GM18870 (cell line): Measurements from ENCODE around the gene HSD11B2.
"Not testable (repeated sequence)": the region's sequence is repeated elsewhere in the genome, so short reads cannot be mapped to it uniquely, and the experiment has no call there.

ENCODE experiments used
- ATAC-seq: cut with Tn5 transposase; IDR thresholded peaks from one replicate; pipeline ENCODE4 v1.9.1; 2021; ENCODE audit warnings: moderate library complexity; ENCODE audit not compliant: unreplicated experiment

Gene HSD11B2

DNA sequence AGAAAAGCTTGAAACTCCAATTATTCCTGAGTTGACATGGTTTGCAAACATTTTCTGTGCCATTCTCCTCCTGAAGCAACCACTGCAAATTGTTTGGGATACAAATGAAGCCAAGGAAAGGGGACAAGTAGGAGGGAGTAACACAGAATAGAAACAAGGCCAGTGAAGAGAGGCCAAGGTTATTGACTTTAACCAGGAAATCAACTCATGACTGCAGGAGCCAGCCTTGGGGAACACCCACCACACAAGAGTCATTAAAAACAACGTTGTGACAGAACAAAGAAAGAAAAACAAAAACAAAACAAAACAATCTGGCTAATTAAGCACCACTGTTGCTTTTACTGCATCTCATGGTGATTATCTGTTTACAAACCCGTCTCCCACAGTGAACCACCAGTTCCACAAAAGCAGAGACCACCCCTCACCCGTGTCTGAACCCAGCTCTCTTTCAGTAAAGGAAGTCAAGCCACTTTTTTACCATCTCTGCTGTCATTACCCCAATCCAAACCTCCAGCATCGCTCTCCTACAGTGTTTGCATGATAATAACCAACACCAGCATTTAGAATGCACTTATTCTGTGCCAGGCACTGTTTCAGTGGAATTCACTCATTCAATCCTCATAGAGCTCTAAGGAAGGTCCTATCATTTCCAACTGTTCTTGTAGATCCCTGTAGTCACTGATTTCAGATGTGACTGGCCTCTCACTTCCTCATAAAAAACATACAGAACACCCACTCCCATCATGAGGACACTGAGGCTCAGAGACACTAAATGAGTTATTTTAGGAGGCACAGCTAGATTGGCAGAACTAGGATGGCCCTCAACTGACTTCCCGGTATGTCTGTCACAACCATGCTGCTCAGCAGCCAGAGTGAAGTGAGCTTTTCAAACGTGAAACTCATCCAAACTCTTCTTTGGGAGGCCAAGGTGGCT lies 16.7 kb upstream of the HSD11B2 start:
- ATAC-seq, result no peak

DNA sequence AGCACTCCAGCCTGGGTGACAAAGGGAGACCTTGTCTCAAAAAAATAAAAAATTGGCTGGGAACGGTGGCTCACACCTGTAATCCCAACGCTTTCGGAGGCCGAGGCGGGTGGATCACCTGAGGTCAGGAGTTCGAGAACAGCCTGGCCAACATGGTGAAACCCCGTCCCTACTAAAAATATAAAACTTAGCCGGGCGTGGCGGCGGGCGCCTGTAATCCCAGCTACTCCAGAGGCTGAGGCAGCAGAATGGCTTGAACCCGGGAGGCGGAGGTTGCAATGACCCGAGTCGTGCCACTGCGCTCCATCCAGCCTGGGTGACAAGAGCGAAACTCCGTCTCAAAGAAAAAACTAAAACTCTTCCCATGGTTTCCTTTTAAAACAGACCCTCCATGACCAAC lies 15.5 kb upstream of the HSD11B2 start:
- ATAC-seq, result not testable (repeated sequence)

DNA sequence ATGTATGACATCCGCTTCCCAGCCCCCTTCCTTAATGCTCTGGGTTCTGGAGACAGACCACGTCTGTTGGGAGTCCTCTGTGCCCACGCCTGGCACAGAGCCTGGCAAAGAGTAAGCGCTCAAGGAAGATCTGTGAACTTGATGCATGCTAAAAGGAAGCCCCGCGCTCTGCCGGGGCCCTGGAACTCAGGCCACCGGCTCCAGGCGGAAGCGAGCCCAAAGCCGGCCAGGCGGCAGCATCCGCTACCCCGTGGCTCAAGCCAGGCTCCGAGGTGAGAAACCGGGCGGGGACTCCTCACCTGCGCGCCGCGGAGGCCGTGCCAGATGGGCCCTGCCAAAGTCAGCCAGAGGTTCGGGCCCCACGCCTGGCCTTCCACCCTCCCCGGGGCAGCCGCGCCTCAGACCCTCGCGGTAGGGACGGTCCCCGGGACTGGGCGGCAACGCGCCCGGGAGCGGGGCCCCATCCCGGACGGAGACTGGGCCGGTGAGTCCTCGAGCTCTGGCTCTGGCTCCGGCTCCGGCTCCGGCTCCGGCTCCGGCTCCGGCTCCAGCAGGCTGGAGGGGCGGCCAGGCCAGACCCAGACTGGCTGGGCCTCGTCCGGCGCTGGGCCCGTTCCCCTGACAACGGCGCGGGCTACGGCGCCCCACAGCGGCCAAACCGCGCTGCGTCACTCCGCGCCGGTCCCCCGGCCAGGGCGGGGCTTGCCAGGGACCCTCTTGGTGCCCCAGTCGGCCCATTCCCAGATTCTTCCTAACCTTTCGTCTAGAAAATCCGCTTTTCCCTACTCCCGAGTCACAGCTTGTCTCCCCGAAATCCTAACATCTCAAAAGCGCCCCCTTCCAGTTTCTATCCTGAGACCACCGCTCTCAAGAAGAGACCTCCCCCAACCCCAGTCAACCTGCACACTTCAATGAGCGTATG lies 14.8 kb upstream of the HSD11B2 start, which contains the start of gene ZDHHC1:
TSS of gene ZDHHC1 (minus strand) at position 606 of the 922 bp plus-strand sequence. CDS start 8,702 bp downstream, outside the sequence.
- no peak for ATAC-seq

DNA sequence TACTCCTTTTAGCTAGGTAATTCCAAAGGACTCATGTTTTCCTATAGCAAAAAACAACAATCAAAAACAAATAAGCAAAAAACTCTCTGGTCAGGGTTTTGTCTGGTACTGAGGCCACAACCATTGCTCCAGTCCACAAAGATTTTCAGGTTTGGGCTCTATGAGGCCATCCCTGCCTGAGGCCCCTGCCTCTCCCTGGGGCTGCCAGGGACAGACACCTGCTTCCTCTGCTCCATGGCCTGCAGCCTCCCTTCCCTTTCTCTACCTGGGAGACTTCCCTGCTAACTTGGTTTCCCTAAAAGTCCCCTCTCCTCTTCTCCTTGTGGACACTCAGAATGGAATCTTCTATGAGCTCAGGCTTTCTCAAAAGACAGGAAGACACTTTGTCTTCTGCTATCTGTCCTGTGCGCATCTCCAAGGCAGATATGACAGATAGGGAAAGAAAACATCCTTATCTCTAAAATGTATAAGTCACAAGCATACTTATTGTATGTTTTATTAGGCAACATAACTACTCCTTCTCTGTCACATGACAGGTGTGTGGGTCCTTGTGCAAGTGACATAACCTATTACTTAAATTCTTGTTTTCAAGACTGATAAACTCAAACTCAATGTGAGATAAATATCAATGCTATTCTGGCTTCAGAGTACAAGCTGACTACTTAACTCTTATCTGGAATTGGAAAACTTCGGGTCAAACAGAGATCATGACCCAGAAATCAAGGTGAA lies 13.4 kb upstream of the HSD11B2 start:
- ATAC-seq, result no peak

DNA sequence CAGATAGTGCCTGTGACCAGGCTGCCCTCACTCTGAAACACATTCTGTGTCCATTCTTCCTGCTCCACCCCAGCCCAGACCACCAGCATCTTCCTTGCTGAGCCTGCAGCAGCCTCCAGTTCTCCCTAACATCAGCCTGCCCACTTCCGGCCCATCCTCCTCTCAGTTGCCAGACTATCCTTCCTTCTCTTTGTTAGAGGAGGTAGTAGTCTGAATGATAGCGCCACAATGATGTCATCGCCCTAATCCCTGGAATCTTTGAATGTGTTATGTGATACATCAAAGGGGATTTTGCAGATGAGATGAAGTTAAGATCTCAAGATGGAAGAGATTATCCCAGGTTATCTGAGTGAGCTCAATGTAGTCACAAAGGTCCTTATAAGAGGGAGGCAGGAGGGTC lies 11.4 kb upstream of the HSD11B2 start:
- no peak for ATAC-seq

DNA sequence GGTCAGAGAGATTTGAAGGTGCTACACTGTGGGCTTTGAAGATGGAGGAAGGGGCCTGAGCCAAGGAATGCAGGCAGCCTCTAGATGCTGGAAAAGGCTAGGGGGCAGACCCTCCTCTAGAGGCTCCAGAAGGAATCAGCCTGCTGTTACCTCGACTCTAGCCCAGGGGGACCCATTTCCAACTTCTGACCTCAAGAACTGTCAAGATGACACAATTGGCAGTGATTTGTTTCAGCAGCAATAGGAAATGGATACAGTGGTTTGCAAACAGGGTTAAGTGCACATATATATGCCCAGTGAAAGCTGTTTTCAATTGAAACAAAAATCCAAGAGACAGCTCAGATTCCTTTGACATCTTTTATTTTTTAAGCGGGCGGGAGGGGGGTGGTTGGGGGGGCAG lies 11.0 kb upstream of the HSD11B2 start:
- no peak for ATAC-seq

DNA sequence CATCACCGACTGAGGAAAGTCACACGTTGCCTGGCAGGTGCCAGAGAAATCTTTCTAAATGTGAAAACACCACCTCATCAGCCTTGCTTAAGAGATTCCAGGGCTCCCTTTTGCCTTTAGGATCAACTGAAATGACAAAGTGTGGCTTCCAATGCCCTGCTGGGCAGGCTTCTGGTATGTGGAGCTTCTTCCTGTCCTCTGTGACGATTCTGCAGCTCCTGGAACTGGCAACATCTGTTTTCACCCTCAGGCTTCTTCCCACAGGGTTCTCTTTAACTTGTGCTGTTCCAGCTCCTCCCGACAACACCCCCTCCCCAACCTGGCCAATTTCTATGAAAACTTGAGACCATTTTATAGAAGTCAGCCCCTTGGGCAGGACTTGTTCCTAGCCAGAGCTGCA lies 9.9 kb upstream of the HSD11B2 start:
- no peak for ATAC-seq

DNA sequence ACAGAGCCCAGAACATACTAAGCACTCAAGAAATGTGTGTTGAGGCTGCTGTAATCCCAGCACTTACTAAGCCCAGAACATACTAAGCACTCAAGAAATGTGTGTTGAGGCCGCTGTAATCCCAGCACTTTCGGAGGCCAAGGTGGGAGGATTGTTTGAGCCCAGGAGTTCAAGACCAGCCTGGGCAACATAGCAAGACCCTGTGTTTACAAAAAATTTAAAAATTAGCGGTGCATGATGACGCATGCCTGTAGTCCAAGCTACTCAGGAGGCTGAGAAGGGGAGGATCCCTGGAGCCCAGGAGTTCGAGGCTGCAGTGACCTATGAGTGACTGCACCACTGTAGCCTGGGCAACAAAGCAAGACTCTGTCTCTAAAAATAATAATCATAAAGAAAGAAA lies 7.9 kb upstream of the HSD11B2 start:
- ATAC-seq, result no peak

DNA sequence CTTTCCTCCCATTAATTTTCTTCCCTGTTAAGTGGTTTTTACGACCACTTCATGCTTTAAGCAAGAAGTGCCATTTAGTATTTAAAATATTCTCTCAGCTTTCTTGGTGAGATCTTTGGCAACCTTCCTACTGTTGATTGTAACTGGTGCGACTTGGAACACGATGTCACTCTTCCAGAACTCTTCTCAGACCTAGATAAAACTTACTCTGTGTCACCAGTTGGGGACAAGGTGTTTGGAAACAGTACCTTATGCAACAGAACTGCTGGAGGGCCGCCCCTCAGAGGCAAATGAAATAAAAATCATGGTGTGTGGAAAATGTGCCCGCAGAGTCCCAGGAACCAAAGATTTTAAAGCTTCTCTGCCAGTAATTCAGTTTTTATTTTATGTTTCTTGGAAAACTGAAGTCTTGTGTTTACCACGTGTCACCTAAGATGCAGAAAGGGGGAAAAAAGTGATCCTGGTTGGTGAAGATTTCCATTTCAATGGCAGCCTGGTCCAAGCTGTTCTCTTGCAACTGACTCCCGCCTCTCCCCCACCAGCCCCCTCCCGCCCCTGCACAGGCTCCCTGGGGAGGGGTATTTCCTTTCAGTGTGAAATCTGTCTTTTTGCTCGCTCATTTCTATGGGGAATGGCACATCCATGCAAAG lies 7.2 kb upstream of the HSD11B2 start:
- no peak for ATAC-seq

DNA sequence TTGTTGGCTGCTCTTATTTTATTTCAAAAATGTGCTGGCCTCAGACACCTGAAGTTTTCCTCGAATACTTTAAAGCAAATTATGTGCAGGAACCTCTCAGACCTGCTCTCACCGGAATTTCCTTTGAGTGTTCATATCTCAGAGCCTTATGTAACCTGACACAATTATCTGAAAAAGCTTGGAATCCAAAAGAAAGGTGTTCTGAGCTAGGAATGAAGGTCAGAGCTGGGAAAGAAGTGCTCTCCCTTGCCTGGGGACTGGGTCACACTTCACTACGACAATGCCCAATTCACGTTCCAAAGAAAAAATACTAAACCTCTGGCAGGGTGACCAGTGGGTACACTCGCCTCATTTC lies 6.7 kb upstream of the HSD11B2 start:
- no peak for ATAC-seq

DNA sequence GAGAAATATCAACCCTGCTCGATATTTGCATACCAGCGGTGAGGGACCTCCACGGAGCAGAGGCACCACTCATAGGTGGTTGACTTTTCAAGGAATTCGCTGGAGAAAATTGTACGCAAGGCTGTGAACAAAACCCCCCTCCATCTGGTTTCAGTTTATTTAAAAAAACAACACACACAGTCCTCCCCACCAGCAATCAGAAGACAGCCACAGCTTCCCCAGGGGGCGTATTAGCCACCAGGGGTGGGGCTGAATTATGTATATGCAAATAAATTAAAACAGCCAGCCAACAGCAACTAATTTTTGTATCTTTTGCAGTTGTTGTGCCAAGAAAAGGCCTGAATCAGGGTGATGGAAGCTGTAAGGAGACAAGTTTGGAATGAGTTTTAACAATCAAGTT lies 5.9 kb upstream of the HSD11B2 start:
- ATAC-seq, result no peak

DNA sequence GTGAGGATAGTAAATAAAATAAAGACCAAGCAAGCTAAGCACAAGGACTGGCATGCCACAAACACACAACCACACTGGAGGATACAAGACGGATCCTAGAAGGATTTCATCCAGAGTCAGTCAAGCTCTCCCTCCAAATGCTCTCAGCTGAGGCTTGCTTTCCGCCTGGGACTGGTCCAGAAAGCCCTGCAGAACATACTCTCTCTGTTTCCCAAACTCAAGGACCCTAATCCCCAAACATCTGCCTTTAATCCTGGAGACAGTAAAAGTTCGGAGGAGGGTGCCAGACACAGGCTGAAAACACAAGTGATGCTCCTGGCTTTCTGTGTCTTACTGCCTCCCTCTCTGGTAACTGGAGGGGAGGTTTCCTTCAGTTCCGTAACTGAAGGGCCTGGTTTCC lies 5.3 kb upstream of the HSD11B2 start:
- ATAC-seq, result no peak

DNA sequence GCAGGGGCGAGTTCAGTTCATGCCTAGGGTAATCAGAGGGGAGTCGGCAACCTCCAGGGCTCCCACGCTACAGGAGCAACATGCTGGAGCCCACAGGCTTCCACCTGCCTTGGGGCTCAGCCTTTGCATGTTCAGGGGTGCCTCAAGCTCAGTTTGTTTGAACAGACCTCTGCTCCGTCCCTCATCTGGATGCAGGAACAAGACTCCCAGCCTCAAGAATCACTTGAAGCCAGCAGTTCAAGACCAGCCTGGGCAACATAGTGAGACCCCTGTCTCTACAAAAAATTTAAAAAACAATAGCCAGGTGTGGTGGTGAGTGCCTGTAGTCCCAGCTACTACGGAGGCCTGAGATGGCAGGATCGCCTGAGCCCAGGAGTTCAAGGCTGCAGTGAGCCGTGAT lies 4.9 kb upstream of the HSD11B2 start:
- no peak for ATAC-seq

DNA sequence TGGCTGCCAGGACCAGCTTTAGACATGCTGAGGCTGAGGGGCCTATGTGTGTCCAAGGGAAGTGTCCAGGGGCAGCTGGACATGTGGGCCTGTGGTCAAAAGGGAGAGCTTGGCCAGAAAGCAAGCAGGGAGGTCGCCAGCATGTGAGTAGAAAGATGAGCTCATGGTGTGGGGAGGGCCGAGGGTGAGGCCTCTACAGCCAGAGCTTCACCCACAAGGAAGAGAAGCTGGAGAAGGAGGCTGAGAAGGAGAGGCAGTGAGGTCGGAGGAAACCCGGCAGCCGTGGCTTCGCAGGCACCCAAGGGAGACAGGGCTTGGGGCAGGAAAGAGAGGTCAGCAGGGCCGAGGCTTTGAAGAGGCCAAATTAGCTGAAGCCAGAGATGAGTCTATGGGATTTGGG lies 4.0 kb upstream of the HSD11B2 start:
- ATAC-seq, result no peak

DNA sequence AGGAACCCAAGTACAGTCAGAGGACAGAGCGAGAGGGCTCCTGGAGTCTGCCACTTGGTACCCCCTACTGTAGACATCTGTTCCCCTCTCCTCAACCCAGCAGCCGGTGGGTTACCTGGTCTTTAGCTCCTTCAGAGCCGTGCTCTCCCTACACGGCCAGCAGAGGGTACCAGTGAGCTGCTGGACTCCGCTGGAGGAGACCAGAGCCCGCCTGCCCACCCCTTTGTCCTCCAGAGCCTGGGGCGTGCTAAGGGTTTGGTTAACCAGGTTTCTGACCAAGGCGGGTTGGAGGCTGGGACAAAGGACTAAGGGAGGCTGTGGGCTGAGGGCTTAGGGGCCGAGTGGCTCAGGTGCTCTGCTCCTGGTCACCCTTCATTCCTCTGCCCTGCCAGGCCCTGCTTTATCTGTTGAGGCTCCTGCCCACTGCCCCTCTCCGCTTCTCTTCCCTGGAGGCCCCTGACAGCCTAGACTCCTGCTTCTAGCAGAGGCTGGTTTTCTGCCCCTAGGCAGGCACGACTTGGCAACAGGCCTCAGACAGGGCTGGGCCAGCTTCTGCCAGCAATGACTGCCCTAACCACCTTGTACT lies 2.7 kb upstream of the HSD11B2 start:
- ATAC-seq, result no peak

DNA sequence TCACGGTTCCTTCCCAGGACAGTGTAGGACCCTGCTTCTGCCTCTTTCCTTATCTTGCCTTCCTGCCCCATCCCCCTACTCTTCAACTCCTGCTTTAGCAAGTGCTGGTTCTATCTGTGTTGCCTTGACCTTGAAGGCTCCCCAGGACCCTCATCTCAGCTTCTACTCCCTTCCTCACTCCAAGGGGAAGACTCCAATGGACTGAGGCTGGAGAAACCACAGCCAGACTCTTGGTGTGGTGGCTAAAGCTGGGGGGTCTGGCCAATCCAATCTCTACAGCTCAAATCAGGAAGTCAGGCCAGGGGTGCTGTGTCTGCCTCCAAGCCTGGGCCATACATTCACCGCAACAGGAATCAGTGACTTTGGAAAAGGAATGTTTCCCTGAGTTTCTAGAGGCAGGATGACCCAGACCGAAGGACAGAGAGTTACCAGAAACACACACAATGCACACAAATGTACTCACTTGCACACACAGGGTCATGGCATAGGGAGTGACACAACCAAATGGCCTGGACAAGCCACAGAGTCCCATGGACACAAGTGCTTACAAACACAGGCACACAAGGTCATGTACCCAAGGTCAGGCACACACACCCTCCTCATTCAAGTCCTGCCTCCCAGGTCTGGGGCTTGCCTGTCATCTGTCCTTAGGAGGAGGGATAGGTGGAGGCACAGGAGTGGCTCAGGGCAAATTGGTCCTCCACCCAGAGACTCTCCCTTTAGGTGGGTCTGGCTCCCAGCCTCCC lies 1.7 kb upstream of the HSD11B2 start:
- ATAC-seq, result no peak

DNA sequence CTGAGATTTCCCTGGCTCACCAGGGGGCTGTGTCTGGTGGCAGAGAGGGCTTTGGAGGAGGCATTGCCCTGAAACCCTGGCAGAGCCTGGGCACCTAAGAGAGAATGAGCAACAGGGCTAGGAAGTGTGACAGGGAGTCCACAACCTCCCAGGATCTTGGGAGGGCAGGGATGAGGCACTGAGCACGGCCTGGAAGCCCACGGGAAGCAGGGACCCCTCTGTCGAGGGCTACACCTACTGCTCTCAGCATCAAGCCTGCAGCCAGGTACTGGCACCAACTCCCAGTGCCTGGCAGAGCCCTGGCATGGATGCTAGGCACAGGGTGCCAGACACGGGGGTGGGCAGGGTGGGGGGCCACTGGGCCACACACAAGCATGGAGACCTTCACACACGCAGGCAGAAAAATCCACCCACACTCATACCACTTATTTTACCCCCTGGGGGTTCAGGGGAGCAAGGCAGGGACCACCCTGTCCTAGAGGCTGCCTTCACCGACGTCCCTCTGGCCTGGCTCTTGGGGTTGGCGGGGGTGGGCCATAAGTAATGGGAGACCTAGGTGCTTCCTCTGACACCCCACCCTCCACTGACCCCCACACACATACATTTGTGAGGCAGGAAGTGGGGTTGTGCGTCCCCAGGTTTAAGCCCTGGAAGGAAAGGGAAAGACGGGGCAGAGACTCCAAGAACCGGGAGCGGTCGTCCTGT lies 970 bp upstream of the HSD11B2 start:
- ATAC-seq, result no peak

DNA sequence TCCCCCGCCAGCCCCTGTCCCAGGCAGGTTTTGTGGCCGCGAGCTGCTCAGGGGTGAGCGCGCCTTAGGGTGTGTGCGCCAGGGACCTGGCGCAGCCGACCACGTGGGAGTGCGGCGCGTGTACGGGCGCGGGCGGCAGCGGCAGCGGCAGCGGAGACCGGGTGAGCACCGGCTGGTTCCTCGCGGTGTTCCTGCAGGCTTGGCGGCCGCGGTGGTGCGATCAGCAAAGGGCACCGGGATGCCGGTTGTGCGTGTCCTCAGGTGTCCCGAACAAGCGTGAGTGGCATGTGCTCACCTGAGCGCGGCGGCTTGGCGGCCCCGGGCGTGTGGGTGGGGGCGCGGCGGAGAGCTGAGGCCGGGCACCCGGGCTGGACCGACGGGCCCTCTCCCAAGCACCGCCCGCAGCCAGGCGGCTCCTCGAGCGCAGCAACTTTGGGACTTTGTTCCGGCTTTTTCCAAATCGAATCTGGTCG lies 381 bp upstream of the HSD11B2 start:
- ATAC-seq, result no peak
